NCI-H748 treated with DMSO at 0.1 percent for 48 hours (cell line): ENCODE results near the gene GIPC1.

Experiments
- DNase-seq: peaks from one replicate; lab custom pipeline; 2025; lab: John Stamatoyannopoulos, UW

GIPC1 gene

DNA sequence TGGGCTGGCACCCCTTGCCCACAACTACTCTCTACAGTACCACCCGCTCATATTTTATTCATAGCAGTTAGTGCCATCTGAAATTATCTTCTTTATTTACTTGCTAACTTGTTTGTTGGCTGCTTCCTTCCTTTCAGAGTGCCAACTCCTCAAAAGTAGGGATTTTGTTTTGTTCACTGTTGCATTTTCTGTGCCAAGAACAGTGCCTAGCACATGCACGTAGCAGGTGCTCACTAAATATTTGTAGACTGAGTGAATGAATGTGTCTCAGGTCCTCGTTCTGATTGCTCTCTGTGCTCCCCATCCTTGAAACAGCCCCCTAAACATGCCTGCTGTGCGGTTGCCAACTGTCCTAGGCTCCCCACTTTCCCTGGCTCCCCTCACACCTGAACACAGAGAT lies 1.5 kb downstream of the GIPC1 start:
- DNase-seq = no peak

DNA sequence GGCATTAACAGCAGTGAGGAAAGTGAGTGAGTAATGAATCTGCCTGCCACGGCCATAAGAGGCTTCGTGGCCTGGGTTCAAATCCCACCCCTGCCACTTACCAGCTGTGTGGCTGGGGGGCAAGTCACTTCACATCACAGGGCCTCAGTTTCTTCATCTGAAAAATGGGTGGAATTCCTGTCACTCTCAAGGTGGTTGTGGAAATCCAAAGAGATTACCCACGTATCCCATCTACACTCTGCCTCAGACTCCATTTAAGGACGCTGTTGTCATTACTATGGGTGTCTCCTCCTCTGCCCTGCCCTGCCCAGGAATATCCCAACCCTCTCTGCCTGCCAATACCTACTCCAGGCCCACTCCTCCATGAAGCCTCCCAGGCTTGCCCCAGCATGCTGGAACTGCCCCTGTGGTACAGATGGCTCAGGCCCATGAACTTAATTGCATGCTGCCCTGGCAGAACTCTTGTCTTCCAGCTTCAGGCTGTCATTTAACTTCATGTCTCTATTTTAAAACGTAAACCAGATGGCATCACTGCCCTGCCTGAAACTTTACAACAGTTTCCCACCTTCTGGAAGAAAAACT lies 3.1 kb downstream of the GIPC1 start:
- no peak for DNase-seq

DNA sequence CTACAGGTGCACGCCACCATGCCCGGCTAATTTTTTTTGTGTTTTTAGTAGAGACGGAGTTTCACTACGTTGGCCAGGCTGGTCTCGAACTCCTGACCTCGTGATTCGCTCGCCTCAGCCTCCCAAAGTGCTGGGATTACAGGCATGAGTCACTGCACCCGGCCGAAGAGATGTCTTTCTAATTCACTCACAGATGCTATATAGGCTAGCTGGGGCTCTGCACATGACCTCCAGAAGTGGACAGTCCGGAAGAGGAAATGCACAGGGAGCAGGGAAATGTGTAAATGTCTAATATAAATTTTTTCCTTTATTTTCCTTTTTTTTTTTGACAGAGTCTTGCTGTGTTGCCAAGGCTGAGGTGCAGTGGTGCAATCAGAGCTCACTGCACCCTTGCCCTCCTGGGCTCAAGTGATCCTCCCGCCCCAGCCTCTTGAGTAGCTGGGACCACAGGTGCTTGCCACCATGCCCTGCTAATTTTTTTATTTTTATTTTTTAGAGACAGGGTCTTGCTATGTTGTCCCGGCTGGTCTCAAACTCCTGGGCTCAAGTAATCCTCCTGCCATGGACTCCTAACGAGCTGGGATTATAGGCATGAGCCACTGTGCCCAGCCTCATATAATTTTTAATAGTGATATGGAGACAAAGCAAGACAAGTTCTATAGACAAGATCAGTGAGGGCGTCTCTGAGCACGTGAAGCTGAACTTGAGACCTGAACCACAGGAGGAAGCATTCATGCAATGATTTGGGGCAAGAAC lies 8.4 kb downstream of the GIPC1 start:
- DNase-seq = no peak

DNA sequence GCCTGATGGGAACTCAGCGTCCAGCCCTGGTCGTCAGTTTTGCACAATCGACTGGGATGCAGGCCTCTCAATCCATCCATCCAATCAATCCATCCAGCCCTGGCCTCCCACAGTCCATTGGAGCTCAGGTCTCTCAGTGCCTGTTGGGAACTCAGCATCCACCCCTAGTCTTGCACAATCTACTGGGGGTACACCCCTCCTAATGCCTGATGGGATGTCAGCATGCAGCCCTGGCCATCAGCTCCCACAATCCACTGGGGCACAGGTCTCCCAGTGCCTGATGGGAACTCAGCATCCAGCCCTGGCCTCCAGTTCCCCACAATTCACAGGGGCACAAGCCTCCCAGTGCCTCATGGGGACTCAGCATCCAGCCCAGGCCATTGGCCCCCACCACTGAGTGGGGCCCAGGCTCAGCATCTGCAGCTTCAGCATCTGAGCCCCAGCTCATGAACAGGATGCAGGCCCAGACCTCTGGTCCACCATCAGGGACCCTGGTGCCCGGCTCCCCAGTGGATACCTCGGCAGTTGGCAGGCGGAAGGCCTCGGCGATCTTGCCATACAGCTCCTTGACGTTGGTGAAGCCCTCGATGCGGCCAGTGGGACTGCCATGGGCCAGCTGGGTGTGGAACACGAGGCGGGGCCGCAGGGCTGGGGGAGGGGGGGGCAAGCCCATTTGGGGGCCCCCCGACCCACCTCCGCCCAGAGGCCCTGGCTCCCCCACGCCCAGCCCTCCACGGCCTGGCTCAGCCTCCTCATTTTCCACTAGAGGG lies 13.6 kb downstream of the GIPC1 start:
- no peak for DNase-seq

DNA sequence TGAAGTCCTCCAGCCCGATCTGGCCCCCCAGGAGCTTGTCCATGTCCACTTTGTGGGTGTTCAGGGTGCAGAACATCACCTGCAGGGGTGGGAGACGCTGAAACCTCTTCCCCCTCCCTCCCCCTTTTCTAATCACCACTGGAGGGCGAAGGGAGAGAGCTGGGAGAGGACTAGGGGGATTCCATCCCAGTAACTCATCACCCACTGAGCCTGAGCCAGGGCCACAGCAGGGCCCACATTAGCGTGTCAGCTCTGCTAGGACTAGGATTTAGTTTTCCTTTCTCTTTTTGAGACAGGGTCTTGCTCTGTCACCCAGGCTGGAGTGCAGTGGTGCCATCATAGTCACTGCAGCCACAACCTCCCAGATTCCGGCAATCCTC lies 15.2 kb downstream of the GIPC1 start:
- DNase-seq = no peak

DNA sequence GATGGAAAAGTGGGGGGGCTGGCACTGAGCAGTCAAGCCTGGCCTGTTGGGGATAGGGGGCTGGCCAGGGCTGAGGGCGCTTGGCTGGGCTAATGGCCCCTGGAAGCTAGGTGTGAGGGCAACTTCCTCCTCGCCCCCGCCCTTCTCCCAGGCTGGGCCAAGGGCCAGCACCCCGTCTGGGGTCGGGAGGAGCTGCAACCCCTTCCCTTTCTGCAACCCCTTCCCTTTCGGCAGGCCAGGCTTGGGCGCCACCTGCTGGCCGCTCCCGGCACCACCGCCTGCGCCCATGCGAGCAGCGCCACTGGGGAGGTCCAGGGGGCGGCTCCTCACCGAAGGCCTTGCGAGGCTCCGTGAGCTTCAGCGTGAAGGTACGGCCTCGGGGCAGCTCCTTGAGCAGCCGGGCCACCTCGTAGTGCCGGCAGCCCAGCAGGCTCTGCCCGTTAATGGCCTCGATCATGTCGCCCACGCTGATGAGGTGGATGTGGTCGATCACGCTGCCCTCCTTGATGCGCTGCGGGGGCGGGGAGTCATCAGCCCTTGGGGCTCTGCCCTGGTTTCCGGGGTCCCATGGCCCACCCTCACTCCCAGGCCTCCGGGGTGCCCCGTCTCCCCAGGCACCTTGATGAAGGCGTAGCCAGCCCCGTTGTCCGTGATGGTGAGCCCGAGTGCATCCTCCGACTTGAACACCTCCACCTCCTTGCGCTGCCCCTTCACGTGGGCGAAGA lies 15.8 kb downstream of the GIPC1 start:
- DNase-seq = no peak

DNA sequence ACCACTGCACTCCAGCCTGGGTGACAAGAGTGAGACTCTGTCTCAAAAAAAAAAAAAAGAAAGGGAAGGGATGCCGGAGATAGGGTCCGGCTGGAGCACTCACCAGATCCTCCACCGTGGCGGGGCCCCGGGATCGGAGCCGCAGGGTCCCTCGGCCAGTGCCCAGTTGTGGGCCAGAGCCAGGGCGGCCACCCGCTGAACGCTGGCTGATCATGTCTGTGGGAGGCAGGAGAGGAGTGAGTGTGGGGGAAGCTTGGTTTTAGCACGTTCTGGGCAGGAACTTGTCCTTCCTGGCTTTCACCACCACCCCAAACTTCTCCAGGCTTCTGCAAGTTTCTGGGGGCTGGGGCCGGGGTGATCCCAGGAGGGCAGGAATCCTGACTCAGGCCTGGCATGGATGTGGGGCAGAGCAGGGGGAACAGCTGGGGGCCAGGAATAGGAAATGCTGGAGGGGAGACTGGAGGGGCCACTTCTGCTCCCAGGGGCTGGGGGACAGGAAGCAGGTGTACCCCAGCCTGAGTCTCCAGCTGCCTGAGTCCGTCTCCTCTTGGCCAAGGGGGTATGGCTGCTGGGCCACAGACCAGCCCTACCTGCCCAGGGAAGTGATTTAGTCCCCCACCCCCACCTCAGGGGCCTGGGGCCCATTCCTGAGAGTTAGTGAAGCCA lies 16.5 kb downstream of the GIPC1 start:
- no peak for DNase-seq

DNA sequence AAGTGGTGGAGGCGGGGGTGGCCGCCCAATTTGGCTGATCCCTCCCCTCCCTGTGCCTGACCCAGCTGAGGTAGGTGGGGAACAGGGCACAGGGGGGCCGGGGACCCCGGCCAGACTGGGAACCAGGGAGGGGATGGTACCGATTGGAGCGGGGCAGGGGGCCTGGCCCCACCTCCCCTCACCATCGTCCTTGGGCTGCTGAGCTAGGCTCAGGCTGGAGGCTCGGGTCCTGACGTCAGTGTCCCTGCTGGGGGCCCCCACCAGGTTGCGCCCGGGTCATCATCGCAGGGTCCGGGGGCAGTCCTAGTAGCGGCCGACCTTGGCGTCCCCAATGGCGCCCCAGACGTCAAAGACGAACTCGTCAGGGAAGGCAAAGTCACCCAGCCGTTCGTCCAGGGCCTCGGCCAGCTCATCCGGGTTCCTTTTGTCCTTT lies 17.8 kb downstream of the GIPC1 start:
- DNase-seq = no peak

DNA sequence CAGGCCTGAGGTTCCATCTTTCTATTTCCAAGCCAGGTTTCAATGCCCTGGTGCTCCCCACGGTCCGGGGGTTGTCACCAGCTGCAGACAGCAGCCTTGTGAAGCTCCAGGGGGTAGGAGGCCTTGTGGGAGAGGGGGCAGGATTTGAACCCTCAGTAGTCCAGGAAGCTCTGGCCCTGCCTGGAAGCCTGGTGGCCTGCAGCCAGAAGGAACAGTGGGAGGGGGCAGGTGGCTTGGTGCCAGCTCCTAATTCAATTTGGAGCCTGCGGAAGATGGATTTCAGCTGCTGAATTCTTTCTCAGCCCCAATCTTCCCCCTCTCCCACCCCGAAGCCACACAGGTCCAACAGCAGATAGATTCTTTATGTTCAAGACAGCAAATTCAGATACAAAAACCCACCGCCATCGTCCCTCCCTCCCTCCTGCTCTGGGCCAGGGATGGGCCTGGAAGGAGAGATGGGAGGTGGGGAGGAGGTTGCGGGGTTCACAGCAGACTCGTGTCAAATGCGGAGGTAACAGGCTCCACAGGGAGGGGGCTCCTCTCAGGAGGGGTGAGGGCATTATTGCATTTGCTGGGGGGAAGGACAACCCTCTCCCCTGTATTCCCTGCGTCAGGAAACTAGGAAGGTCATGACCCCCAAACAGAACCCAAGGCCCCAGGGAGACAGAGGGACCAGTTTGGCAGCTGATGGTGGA lies 18.4 kb downstream of the GIPC1 start:
- DNase-seq = no peak

DNA sequence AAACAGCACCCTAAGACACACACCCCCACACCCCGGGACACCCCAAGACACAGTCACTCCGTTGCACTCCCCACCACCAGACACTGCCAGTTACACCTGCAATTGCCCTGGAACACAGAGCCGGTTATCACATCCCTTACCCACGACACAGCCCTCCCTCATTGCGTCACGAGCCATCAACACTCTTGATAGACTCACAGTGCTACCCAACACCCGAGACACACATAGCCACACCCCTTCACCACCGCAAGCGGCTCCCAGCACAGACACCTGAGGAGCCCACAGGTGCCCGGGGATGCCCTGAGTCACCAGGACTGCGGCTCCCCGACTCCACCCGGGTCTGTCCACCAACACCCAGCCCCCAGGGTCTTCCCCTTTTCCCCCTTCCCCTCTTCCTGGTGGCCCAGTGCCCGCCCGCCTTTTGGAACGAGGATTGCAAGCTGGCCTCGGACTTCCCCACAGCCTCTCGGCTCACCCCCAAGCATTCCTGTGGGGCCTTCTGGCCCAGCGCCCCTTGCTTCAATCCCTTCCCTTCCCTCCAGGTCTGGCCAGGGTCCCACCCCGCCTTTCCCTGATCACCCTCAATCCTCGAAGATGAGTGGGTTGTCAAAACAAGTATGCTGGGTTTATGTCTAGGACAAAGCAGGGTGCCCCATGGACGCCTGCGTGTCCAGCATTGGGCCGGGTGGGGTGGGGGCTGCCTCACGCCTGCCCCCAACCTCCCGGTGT lies 19.1 kb downstream of the GIPC1 start:
- DNase-seq = no peak

DNA sequence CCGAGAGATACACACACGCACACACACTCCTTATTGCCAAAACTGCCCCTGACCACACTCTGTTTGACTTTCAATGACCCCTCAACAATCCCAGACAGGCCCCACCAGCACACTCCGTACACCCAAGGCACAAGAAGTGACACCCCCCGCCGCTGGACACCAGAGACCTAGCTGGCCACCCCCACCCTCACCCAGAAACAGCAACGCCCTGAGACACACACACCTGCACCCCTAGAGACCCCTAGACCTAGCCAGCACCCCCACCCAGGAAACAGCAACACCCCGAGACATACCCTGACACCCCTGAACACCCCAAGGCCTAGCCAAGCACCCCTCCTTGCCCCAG lies 19.6 kb downstream of the GIPC1 start:
- DNase-seq = no peak

DNA sequence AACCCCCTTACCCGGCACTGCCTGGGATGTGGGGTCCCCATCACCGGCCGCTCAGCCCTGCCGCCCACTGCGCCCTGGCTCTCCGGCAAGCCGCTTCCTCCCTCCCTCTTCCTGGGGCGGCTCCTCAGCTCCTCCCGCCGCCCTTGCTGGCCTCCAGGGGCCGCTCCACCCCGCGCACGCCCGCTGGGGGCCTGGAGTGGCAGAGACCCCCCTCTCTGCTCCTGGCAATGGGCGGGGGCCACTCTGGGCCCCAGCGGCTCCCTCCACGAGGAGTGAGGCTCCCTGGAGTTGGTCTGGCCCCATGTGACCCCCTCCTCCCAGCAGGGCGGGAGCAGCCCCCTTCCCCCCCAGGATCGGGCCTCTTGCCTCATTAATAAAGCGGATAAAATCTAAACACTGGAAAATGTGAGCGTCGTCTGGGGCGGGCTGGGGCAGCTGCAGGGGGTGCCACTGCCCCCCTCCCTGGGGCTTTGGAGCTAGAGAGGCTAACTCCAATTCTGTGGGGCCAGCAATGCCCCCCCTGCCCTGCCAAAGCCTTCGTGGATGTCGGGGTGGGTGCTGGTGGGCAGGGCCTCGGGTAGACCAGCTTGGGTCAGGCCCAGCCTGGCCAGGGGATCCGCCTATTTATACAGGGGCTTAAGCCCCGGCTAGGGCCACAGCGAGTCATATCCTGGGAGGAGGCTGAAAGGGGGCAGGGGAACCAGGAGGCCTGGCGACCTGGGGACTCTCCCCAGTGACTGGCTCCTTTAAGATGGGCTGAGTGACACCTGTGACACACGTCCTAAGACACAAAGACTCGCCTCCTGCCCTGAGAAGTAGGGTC lies 20.5 kb downstream of the GIPC1 start, which contains the start of gene PTGER1:
Gene PTGER1, minus strand, starts transcription at position 104 of the 823 bp plus-strand sequence. CDS start 1,034 bp downstream, outside the sequence.
- no peak for DNase-seq

DNA sequence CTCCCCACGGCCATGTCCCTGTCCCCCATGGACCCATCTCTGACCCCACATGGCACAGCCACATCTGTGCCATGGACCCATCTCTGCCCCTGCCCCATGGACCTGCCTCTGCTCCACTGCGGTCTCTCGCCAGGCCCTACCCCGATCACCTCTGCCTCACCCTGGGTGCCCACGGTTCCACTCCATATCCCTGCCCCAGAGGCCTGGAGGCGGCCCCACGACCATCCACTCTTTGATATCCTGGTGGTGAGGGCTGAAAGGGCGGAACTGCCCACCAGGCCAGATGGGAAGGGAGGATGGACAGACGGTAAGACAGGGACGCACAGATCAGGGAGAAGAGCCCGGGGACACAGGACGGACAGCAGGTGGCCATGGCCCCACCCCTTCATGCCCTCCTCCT lies 21.1 kb downstream of the GIPC1 start:
- DNase-seq = no peak

DNA sequence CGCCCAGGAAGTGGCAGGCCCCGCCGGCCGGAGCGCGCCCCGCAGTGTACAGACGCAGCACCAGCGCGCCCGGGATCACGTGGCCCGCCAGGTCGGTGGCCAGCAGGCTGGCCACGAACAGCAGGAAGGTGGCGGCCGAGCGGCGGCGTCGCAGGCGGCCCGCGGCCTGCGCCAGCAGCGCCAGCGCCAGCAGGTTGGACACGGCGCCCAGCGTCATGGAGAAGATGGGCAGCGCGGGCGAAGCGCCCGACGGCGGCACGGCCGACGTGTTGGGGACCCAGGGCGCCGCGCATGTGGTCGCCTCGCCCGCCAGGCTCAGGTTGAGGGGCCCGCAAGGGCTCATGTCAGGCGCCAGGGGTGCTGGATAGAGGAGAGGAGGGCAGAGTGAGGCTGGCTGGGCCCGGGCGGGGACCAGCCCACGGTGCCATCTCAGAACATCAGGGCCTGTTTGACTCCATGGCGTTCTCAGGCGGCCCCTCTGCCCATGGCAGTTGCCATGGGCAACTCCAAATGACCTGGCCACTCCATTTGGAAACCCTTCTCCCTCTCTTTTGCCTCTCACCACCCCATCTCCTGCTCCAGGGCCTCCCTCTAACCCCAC lies 21.8 kb downstream of the GIPC1 start:
- no peak for DNase-seq

DNA sequence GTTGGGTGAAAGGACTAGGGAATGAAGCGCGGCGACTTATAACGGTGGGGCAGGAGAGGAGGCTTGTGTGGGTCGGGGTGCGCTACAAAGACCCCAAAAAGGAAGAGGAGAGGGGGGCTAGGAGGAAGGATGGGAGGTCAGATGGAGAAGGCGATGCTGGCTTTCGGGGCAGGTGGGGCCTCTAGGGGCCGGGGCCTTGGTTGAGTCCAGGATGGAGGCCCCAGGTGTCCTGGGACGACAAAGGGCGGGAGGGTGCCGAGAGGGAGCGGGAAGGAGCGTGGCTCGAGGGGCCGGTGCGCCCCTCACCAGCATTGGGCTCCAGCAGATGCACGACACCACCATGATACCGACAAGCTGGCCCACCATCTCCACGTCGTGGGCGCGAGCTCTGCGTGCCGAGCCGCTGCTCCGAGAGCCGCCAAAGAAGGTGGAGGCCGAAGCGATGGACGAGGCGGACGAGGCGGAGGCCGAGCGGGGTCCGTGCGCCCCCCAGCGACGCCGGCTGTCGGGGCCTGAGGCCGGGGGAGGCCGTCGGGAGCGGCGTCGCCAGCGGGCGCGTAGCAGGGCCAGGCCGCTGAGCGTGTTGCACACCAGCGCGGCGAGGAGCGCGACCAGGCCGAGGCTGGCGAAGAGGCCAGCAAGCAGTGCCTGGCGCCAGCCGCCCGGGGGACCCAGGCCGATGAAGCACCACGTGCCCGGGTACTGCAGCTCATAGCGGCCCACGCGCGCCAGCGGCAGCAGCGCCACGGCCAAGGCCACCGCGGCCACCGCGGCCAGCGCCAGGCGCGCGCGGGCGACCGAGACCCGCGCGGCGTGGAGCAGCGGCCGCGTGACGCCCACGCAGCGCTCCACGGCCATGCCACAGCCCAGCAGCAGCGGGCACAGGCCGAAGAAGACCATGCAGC lies 22.6 kb downstream of the GIPC1 start:
- DNase-seq = no peak

DNA sequence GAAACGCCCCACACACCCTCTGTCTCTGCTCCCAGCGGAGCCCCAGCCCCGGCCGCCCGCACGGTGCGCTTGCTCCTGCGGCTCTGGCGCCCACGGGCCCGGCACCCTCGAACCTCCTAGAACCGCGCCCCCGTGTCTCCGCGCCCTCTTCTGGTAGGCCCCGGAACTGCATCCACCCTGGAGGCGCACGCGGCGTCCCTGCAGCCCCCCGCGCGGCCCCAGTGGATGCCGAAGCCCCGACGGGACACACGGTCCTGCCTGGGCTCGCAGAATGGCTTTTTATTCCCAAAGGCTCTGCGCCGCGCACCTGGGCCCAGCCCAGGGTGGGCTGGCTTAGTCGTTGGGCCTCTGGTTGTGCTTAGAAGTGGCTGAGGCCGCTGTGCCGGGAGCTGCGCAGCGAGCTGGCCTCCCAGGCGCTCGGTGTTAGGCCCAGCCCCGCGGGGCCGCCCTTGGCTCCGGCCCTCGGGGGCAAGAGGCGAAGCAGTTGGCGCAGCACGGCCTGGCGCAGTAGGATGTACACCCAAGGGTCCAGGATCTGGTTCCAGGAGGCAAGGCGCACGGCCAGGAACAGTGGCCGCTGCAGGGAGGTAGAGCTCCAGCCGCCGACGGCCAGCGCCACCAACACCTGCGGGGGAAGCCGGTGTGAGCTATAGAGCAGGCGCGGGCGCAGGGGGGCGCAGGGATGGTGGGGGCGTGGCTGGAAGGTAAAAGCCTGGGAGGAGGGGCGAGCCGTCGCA lies 23.6 kb downstream of the GIPC1 start:
- DNase-seq = peak; percentile 55

DNA sequence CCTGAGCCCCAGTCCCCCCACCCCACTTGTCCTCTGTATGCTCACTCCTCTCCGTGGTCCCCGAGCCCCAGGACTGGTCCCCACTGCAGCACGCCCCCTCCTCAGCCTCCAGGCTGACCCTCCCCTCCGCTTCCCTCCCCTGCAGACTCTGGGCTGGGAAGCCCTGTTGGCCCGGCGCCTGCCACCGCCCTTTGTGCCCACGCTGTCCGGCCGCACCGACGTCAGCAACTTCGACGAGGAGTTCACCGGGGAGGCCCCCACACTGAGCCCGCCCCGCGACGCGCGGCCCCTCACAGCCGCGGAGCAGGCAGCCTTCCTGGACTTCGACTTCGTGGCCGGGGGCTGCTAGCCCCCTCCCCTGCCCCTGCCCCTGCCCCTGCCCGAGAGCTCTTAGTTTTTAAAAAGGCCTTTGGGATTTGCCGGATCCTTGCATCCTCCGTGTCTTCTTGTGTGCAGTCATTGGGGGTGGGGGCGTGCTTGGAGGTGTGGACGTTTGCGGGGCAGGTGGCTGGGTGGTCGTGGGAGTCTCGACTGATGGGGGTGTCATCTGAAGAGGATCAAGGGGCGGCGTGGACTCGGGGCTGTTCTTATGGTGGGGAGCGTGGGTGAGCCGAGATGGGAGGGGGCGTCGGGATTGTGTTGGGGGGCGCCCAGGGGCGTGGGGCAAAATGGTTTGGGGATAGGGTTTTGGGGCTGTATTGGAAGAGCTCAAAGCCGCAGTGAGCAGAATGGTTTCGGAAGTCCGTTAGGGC lies 24.3 kb downstream of the GIPC1 start:
- no peak for DNase-seq
